ENCODE results near the gene PTOV1. TPM values are rescaled to one million over a fixed set of nuclear protein-coding genes. Genes with fewer than 3 reads are reported as not detected.

PTOV1 gene
- total RNA-seq, 1 donor from 2014 or later = 107 TPM

GRCh38 chr19:49836176-49837008 lies 14.6 kb upstream of the PTOV1 start:
- ChIA-PET POLR2A (interaction anchor here (0.8 kb wide), 1 partner anchor 17 kb away, joined by 4 read pairs; no protein-coding TSS in a partner anchor), CTCF (no interaction called here)
- H3K4me1 Mint-ChIP-seq = no peaks in the 10 kb centered on the region
- TF ChIP-seq, protein P1, sequence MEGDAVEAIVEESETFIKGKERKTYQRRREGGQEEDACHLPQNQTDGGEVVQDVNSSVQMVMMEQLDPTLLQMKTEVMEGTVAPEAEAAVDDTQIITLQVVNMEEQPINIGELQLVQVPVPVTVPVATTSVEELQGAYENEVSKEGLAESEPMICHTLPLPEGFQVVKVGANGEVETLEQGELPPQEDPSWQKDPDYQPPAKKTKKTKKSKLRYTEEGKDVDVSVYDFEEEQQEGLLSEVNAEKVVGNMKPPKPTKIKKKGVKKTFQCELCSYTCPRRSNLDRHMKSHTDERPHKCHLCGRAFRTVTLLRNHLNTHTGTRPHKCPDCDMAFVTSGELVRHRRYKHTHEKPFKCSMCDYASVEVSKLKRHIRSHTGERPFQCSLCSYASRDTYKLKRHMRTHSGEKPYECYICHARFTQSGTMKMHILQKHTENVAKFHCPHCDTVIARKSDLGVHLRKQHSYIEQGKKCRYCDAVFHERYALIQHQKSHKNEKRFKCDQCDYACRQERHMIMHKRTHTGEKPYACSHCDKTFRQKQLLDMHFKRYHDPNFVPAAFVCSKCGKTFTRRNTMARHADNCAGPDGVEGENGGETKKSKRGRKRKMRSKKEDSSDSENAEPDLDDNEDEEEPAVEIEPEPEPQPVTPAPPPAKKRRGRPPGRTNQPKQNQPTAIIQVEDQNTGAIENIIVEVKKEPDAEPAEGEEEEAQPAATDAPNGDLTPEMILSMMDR (IDR thresholded peaks at IDR 0.05) = no peak
- intact Hi-C loops (cut with micrococcal nuclease) = no loop called here
- no peak for DNase-seq
- no peak for ATAC-seq (ENCODE audit: low read depth)
- no peak overlapping the region for H3K4me3 Mint-ChIP-seq
- no peaks in the 10 kb centered on the region for H3K27me3 Mint-ChIP-seq
- peaks cover 85% of the 10 kb centered on the region for H3K36me3 Mint-ChIP-seq (ENCODE audit: low read depth)
- H3K9me3 Mint-ChIP-seq = no peaks in the 10 kb centered on the region
- H3K27ac Mint-ChIP-seq = no peak overlapping the region

GRCh38 chr19:49837009-49837310 lies 14.0 kb upstream of the PTOV1 start:
- TF ChIP-seq, protein P1 (IDR thresholded peaks at IDR 0.05) = no peak
- peaks cover under 1% of the 10 kb centered on the region for H3K4me1 Mint-ChIP-seq
- DNase-seq (no peak), ATAC-seq (ENCODE audit: low read depth) (no peak)
- intact Hi-C loops (cut with micrococcal nuclease) = no loop called here
- H3K4me3 Mint-ChIP-seq = no peak overlapping the region
- no peaks in the 10 kb centered on the region for H3K27me3 Mint-ChIP-seq
- no peak overlapping the region for H3K27ac Mint-ChIP-seq
- peaks cover 79% of the 10 kb centered on the region for H3K36me3 Mint-ChIP-seq (ENCODE audit: low read depth)
- CTCF ChIA-PET = no interaction called here
- POLR2A ChIA-PET = interaction anchor here (0.8 kb wide), 1 partner anchor 18 kb away, joined by 4 read pairs; no protein-coding TSS in a partner anchor
- H3K9me3 Mint-ChIP-seq = no peaks in the 10 kb centered on the region

GRCh38 chr19:49837425-49837824 lies 13.5 kb upstream of the PTOV1 start:
- no peak overlapping the region for H3K27ac Mint-ChIP-seq
- POLR2A ChIA-PET = interaction anchor here (0.5 to 0.8 kb wide), 2 partner anchors 16 to 18 kb away, joined by 3 to 4 read pairs; no protein-coding TSS in a partner anchor

GRCh38 chr19:49838885-49839588 lies 11.9 kb upstream of the PTOV1 start:
- Mint-ChIP-seq H3K27ac (no peak overlapping the region), H3K4me3 (no peak overlapping the region), H3K9me3 (no peaks in the 10 kb centered on the region), H3K27me3 (no peaks in the 10 kb centered on the region), H3K4me1 (peaks cover 18% of the 10 kb centered on the region), H3K36me3 (ENCODE audit: low read depth) (peaks cover 59% of the 10 kb centered on the region)
- intact Hi-C loops (cut with micrococcal nuclease) = no loop called here
- DNase-seq = no peak
- POLR2A ChIA-PET = interaction anchor here (1.4 kb wide), 1 partner anchor 12 kb away, joined by 3 read pairs; the partner anchor contains the start of gene PTOV1
- TF ChIP-seq, protein P1 (IDR thresholded peaks at IDR 0.05) = no peak
- CTCF ChIA-PET = no interaction called here
- ATAC-seq (ENCODE audit: low read depth) = no peak

More at GRCh38 chr19:49837425-49837824, 13.5 kb upstream of the PTOV1 start:
- no peak overlapping the region for H3K4me3 Mint-ChIP-seq
- peaks cover 5% of the 10 kb centered on the region for H3K4me1 Mint-ChIP-seq
- TF ChIP-seq, protein P1 (IDR thresholded peaks at IDR 0.05) = no peak
- DNase-seq (no peak), ATAC-seq (ENCODE audit: low read depth) (no peak)
- intact Hi-C loops (cut with micrococcal nuclease) = no loop called here
- no peaks in the 10 kb centered on the region for H3K9me3 Mint-ChIP-seq
- CTCF ChIA-PET = no interaction called here
- H3K27me3 Mint-ChIP-seq = no peaks in the 10 kb centered on the region
- peaks cover 75% of the 10 kb centered on the region for H3K36me3 Mint-ChIP-seq (ENCODE audit: low read depth)

GRCh38 chr19:49839713-49840112 lies 11.2 kb upstream of the PTOV1 start:
- peaks cover 25% of the 10 kb centered on the region for H3K4me1 Mint-ChIP-seq

More at GRCh38 chr19:49839713-49840112, 11.2 kb upstream of the PTOV1 start:
- CTCF ChIA-PET = no interaction called here
- DNase-seq = no peak
- no peaks in the 10 kb centered on the region for H3K27me3 Mint-ChIP-seq
- TF ChIP-seq, protein P1 (IDR thresholded peaks at IDR 0.05) = no peak
- no peaks in the 10 kb centered on the region for H3K9me3 Mint-ChIP-seq
- H3K4me3 Mint-ChIP-seq = no peak overlapping the region
- POLR2A ChIA-PET = interaction anchor here (0.6 to 1.4 kb wide), 2 partner anchors 11 to 17 kb away, joined by 3 read pairs; partner anchors contain the start of gene PTOV1
- no peak overlapping the region for H3K27ac Mint-ChIP-seq
- peaks cover 55% of the 10 kb centered on the region for H3K36me3 Mint-ChIP-seq (ENCODE audit: low read depth)
- intact Hi-C loops (cut with micrococcal nuclease) = no loop called here
- ATAC-seq (ENCODE audit: low read depth) = no peak

Measured in activated B cell treated with CpG ODN at 0.5 μM for 24 hours (primary cell).